Heart left ventricle (tissue), 16 donors: ENCODE data around the gene EHBP1L1. TPM values are rescaled to one million over a fixed set of nuclear protein-coding genes. Genes with fewer than 3 reads are reported as not detected.

Experiments used
- ATAC-seq, 4 donors: fragments of 200-7000 bp; cut with Tn5 transposase; one replicate each; pipeline ENCODE4 v1.9.1; 2020 to 2022; ENCODE audit warnings: moderate library complexity in 4 of 4, mild to moderate bottlenecking in 3 of 4, moderate number of reproducible peaks in 1 of 4
- DNase-seq, 5 donors: peaks; one replicate each; pipeline ENCODE4 v3.0.0-alpha.2; 2020
- H3K27ac ChIP-seq, 12 donors: fragments of 200-600 bp; sonication (generic) in 4 of 12; one replicate each; pipeline versions ENCODE4 v1.5.0 to v1.8.0; 2016 to 2022; ENCODE audit warnings: mild to moderate bottlenecking in 2 of 12
- H3K27me3 ChIP-seq, 9 donors: fragments of 200-600 bp; sonication (generic) in 2 of 9; one replicate each; pipeline versions ENCODE4 v1.5.1 to v1.8.0; 2016 to 2022; ENCODE audit warnings: mild to moderate bottlenecking in 3 of 9
- H3K36me3 ChIP-seq, 9 donors: fragments of 200-600 bp; sonication (generic) in 2 of 9; one replicate each; pipeline versions ENCODE4 v1.5.0 to v1.8.0; 2018 to 2022; ENCODE audit warnings: mild to moderate bottlenecking in 2 of 9
- H3K4me1 ChIP-seq, 12 donors: fragments of 200-600 bp; sonication (generic) in 4 of 12; one replicate each; pipeline versions ENCODE4 v1.5.0 to v1.8.0; 2016 to 2022; ENCODE audit warnings: mild to moderate bottlenecking in 3 of 12
- H3K4me3 ChIP-seq, 12 donors: fragments of 200-600 bp; sonication (generic) in 4 of 12; one replicate each; pipeline versions ENCODE4 v1.5.0 to v1.8.0; 2017 to 2022; ENCODE audit warnings: mild to moderate bottlenecking in 9 of 12, moderate library complexity in 4 of 12
- H3K9me3 ChIP-seq, 12 donors: fragments of 200-600 bp; sonication (generic) in 4 of 12; one replicate each; pipeline versions ENCODE4 v1.5.0 to v1.8.0; 2016 to 2022; ENCODE audit warnings: mild to moderate bottlenecking in 1 of 12
- CTCF ChIP-seq, 12 donors: fragments of 200-600 bp; sonication (generic) in 4 of 12; IDR thresholded peaks; one replicate each; pipeline versions ENCODE4 v1.5.0 to v1.8.0; 2018 to 2022; ENCODE audit warnings: antibody characterized with exemption in 12 of 12, mild to moderate bottlenecking in 5 of 12
- POLR2A ChIP-seq, 2 donors: fragments of 450-650 bp; IDR thresholded peaks; one replicate each; pipeline ENCODE4 v1.6.1; 2017; ENCODE audit warnings: antibody characterized with exemption in 2 of 2, mild to moderate bottlenecking in 2 of 2, moderate library complexity in 2 of 2
- WGBS, 4 donors: extraction: QIAGEN DNeasy Blood & Tissue Kit in 2 of 4; methylation state at CpG; one replicate each; pipeline versions ENCODE4 v1.1.5 to v1.1.7; 2013 to 2018; 5-methylcytosine and 5-hydroxymethylcytosine counted together
- intact Hi-C, 10 donors: fragments of 100-400 bp; cut with DNase I; formaldehyde crosslinking; loops; one replicate each; pipeline versions ENCODE4 v1.11.1 to v1.14.2; 2022
- polyA plus RNA-seq, 2 donors: library from polyadenylated mRNA; stranded (reverse); fragments of 200-250 nt; gene quantifications; one replicate each; pipeline ENCODE4 v1.2.3, GENCODE V29; 2013
- total RNA-seq, 9 donors: library from RNA; depleted of rRNA in 2 of 9; stranded (reverse); fragments of >200 nt in 2 of 9; fragmentation: NEBNext Ultra II Directional in 3 of 9; extraction: Animal tissue kit (Norgen Biotek cat#: 25700) in 3 of 9; gene quantifications; one replicate each; pipeline versions ENCODE4 v1.1.0 to v1.2.4, GENCODE V29; 2016 to 2023
- donor health status: ischemic (EF 13 %, LVEDD 7.1; RV severe dilation, severe dysfunction).
- donor health status: healthy with polysubstance abuse.
- donor health status: DM: no; HTN: yes; CAD: no.
- donor health status: DM: no; HTN: no; CAD: no.
- donor health status: ischemic (EF 25% LVEDD 6.9; RV normal size, moderate dysfunction).
- donor health status: ischemic (EF 25% LVEDD 5.7; RV mildly dilated, moderate dysfunction).
- donor health status: healthy.
- donor health status: DM: yes; HTN: yes; CAD: no.
- donor health status: ischemic (EF 35%, LVEDD 5.7; RV mildly dilated, moderate dysfunction).
- donor health status: nonischemic (EF 11% LVEDD 7.7; RV severe dilation, severe dysfunction).
- donor health status: DM: yes; HTN: yes; CAD: no.
- donor health status: PGD.
- donor health status: ischemic (EF 29% LVEDD 5.4; RV normal size, mild dysfunction).
- donor health status: nonischemic (EF 23%, LVEDD 6.1; RV moderate dilation, normal function).

The EHBP1L1 gene
- total and polyA plus RNA-seq, 11 donors, result 37.4 to 144 (median 79.0) TPM

- H3K27me3 ChIP-seq, result no peaks in the 10 kb centered on the region
- intact Hi-C loops, result no loop called here
- H3K4me3 ChIP-seq, result no peak overlapping the region
- peak overlapping the region in 11 of 12 donors; percentile 86 to 99 (median 96) for H3K27ac ChIP-seq
- ATAC-seq, result peak; percentile 11 to 49 (median 26)
- H3K9me3 ChIP-seq, result no peaks in the 10 kb centered on the region
- TF ChIP-seq CTCF (IDR thresholded peaks at IDR 0.05) (no peak), POLR2A (IDR thresholded peaks at IDR 0.05) (no peak)
- WGBS, 4 donors, result 37 to 44% (median 40%) methylated on average over 5 of the region's 5 CpGs
- peaks cover 6 to 61% (median 53%) of the 10 kb centered on the region in 12 donors for H3K4me1 ChIP-seq
- no peaks in the 10 kb centered on the region for H3K36me3 ChIP-seq
- peak in 3 of 5 donors; percentile 48 to 56 (median 53) for DNase-seq
These were observed 15.8 kb upstream of the EHBP1L1 start for GRCh38 chr11:65559951-65560537.

GRCh38 chr11:65560555-65561418 is 15.1 kb upstream of the EHBP1L1 start:
- H3K9me3 ChIP-seq, result no peaks in the 10 kb centered on the region
- ATAC-seq (peak; percentile 0 to 8 (median 2)), DNase-seq (peak in 4 of 5 donors; percentile 63 to 75 (median 64))
- no peak for TF ChIP-seq POLR2A (IDR thresholded peaks at IDR 0.05)
- no peak for TF ChIP-seq CTCF (IDR thresholded peaks at IDR 0.05)
- peak overlapping the region in 11 of 12 donors; percentile 86 to 99 (median 96) for H3K27ac ChIP-seq
- H3K27me3 ChIP-seq, result no peaks in the 10 kb centered on the region
- WGBS, 4 donors, result 24 to 35% (median 28%) methylated on average over 13 to 15 of the region's 15 CpGs
- peaks cover 6 to 57% (median 46%) of the 10 kb centered on the region in 12 donors for H3K4me1 ChIP-seq
- H3K36me3 ChIP-seq, result no peaks in the 10 kb centered on the region
- no peak overlapping the region for H3K4me3 ChIP-seq
- intact Hi-C loops, result no loop called here

GRCh38 chr11:65562020-65562419 is 13.8 kb upstream of the EHBP1L1 start:
- Histone ChIP-seq H3K4me1 (peaks cover 6 to 55% (median 34%) of the 10 kb centered on the region in 12 donors), H3K27ac (no peak overlapping the region), H3K4me3 (no peak overlapping the region), H3K9me3 (no peaks in the 10 kb centered on the region), H3K27me3 (no peaks in the 10 kb centered on the region), H3K36me3 (peaks cover 0 to 5% (median 0%) of the 10 kb centered on the region in 9 donors)
- TF ChIP-seq CTCF (IDR thresholded peaks at IDR 0.05) (no peak), POLR2A (IDR thresholded peaks at IDR 0.05) (no peak)
- DNase-seq, result no peak
- no peak for ATAC-seq
- 84 to 93% (median 89%) methylated on average over 7 of the region's 7 CpGs for WGBS, 4 donors
- intact Hi-C loops, result no loop called here

- 82 to 91% (median 89%) methylated on average over 9 of the region's 9 CpGs for WGBS, 4 donors
- intact Hi-C loops, result no loop called here
- peaks cover 6 to 52% (median 29%) of the 10 kb centered on the region in 12 donors for H3K4me1 ChIP-seq
These were observed 13.1 kb upstream of the EHBP1L1 start for GRCh38 chr11:65562788-65563187.

More at GRCh38 chr11:65562788-65563187, 13.1 kb upstream of the EHBP1L1 start:
- Histone ChIP-seq H3K27me3 (no peaks in the 10 kb centered on the region), H3K4me3 (no peak overlapping the region), H3K27ac (no peak overlapping the region), H3K9me3 (no peaks in the 10 kb centered on the region), H3K36me3 (peaks cover 0 to 6% (median 0%) of the 10 kb centered on the region in 9 donors)
- DNase-seq, result no peak
- no peak for ATAC-seq
- no peak for TF ChIP-seq CTCF (IDR thresholded peaks at IDR 0.05)
- no peak for TF ChIP-seq POLR2A (IDR thresholded peaks at IDR 0.05)
